Psoas muscle (tissue), 8 donors: ENCODE measurements around the gene TMEM185B. TPM values are rescaled to one million over a fixed set of nuclear protein-coding genes. Genes with fewer than 3 reads are reported as not detected.
"Not testable (repeated sequence)": the region's sequence is repeated elsewhere in the genome, so short reads cannot be mapped to it uniquely, and the experiment has no call there.

Source experiments
- ATAC-seq, 4 donors: fragments of 200-7000 bp; cut with Tn5 transposase; one replicate each; pipeline ENCODE4 v1.9.1; 2020; ENCODE audit warnings: moderate library complexity in 3 of 4, mild to moderate bottlenecking in 2 of 4
- DNase-seq, 2 donors: peaks; one replicate each; pipeline ENCODE4 v3.0.0-alpha.2; 2020
- H3K27ac ChIP-seq: fragments of 200-600 bp; one replicate; pipeline ENCODE4 v1.8.0; 2022
- H3K27me3 ChIP-seq, 3 donors: fragments of 200-600 bp in 1 of 3; one replicate each; pipeline versions ENCODE4 v1.6.1 to v1.8.0; 2013 to 2022; ENCODE audit warnings: low read length in 2 of 3, mild to moderate bottlenecking in 2 of 3, moderate library complexity in 1 of 3; ENCODE audit not compliant: insufficient read depth in 3 of 3
- H3K36me3 ChIP-seq, 2 donors: fragments of 200-600 bp in 1 of 2; one replicate each; pipeline versions ENCODE4 v1.6.1 to v1.8.0; 2013 to 2022; ENCODE audit warnings: low read depth in 1 of 2, mild to moderate bottlenecking in 1 of 2, moderate library complexity in 1 of 2; ENCODE audit not compliant: insufficient read depth in 1 of 2
- H3K4me1 ChIP-seq: fragments of 200-600 bp; one replicate; pipeline ENCODE4 v1.8.0; 2022
- H3K4me3 ChIP-seq: fragments of 200-600 bp; one replicate; pipeline ENCODE4 v1.8.0; 2022; ENCODE audit warnings: mild to moderate bottlenecking
- H3K9me3 ChIP-seq: fragments of 200-600 bp; one replicate; pipeline ENCODE4 v1.8.0; 2022
- CTCF ChIP-seq: fragments of 200-600 bp; IDR thresholded peaks from one replicate; pipeline ENCODE4 v1.8.0; 2022; ENCODE audit warnings: antibody characterized with exemption
- WGBS, 3 donors: extraction: QIAGEN DNeasy Blood & Tissue Kit; methylation state at CpG; one replicate each; pipeline versions ENCODE4 v1.1.6 to v1.1.7; 2013; 5-methylcytosine and 5-hydroxymethylcytosine counted together
- intact Hi-C, 2 donors: fragments of 100-400 bp; cut with DNase I; formaldehyde crosslinking; loops; one replicate each; pipeline versions ENCODE4 v1.11.0 to v1.14.2; 2022
- polyA plus RNA-seq, 3 donors: library from polyadenylated mRNA; stranded (reverse); fragments of 200-250 nt; gene quantifications; one replicate each; pipeline ENCODE4 v1.2.3, GENCODE V29; 2013
- total RNA-seq, 4 donors: library from RNA; stranded (reverse); fragmentation: NEBNext Ultra II Directional in 2 of 4; extraction: Animal tissue kit (Norgen Biotek cat#: 25700) in 2 of 4; gene quantifications; one replicate each; pipeline versions ENCODE4 v1.2.1 to v1.2.4, GENCODE V29; 2021 to 2023
- donor health status: healthy with polysubstance abuse.
- donor health status: DM: no; HTN: no; CAD: no; lungs with moderate emphysema.
- donor health status: Bipolar disorder and iron deficiency.
- donor health status: healthy.
- donor health status: DM: yes; HTN: yes; CAD: no.
- donor health status: DM: no; HTN: no; CAD: no.
- donor health status: DM: no; HTN: no; CAD: no.
- donor health status: DM: yes; HTN: yes; CAD: no.

The TMEM185B gene
- total and polyA plus RNA-seq, 7 donors: 10.4 to 28.1 (median 15.3) TPM

GRCh38 chr2:120236791-120237190 is 13.6 kb upstream of the TMEM185B start:
- Histone ChIP-seq H3K36me3 (no peaks in the 10 kb centered on the region), H3K4me3 (no peak overlapping the region), H3K9me3 (no peaks in the 10 kb centered on the region), H3K27me3 (peaks cover 0 to 2% (median 0%) of the 10 kb centered on the region in 3 donors), H3K4me1 (peaks cover 10% of the 10 kb centered on the region), H3K27ac (no peak overlapping the region)
- intact Hi-C loops: no loop called here
- DNase-seq (peak in 1 of 2 donors; percentile 21), ATAC-seq (no peak)
- no peak for TF ChIP-seq CTCF
- WGBS, 3 donors: 61 to 71% (median 71%) methylated on average over 5 of the region's 5 CpGs

- intact Hi-C loops: no loop called here
- H3K4me3 ChIP-seq: no peak overlapping the region
- TF ChIP-seq CTCF: no peak
- peaks cover 12% of the 10 kb centered on the region for H3K4me1 ChIP-seq
- ATAC-seq (no peak), DNase-seq (peak in 1 of 2 donors; percentile 42)
- peaks cover 0 to 2% (median 0%) of the 10 kb centered on the region in 3 donors for H3K27me3 ChIP-seq
- no peaks in the 10 kb centered on the region for H3K9me3 ChIP-seq
- H3K27ac ChIP-seq: no peak overlapping the region
- WGBS, 3 donors: 36 to 49% (median 46%) methylated on average over 10 of the region's 10 CpGs
- no peaks in the 10 kb centered on the region for H3K36me3 ChIP-seq
These were observed 13.1 kb upstream of the TMEM185B start for GRCh38 chr2:120236316-120236715.

DNA sequence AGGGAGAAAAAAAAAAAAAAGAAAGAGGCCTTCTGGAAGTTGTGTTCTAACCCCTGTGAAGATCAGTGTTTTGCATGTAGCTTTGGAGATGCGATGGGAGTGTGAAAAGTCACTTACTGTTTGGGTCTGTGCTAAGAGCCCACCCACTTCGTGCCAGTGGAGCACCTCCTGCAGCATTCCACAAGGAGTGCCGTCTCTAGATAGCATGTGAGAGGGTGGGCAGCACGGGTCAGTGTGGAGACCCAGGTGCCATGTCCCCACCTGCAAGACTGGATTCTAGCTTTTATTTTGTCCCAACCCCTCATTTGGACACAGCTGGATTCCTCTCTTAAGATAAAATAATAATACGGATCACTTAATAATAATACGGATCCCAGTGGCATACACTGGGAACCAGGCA is 12.5 kb upstream of the TMEM185B start:
- H3K4me3 ChIP-seq: no peak overlapping the region
- no peak for ATAC-seq
- intact Hi-C loops: no loop called here
- H3K9me3 ChIP-seq: no peaks in the 10 kb centered on the region
- TF ChIP-seq CTCF: no peak
- no peaks in the 10 kb centered on the region for H3K36me3 ChIP-seq
- peak in 1 of 2 donors; percentile 19 for DNase-seq
- 81 to 89% (median 82%) methylated on average over 6 of the region's 6 CpGs for WGBS, 3 donors
- H3K27me3 ChIP-seq: peaks cover 0 to 2% (median 0%) of the 10 kb centered on the region in 3 donors
- H3K4me1 ChIP-seq: peaks cover 12% of the 10 kb centered on the region
- H3K27ac ChIP-seq: no peak overlapping the region

- WGBS, 3 donors: 71 to 95% (median 95%) methylated on average over 2 of the region's 2 CpGs
- H3K27ac ChIP-seq, DNase-seq, H3K4me3 ChIP-seq, ATAC-seq, H3K36me3 ChIP-seq, H3K9me3 ChIP-seq, H3K27me3 ChIP-seq, intact Hi-C loops: not testable (repeated sequence)
- peaks cover 12% of the 10 kb centered on the region for H3K4me1 ChIP-seq
These were observed 12.0 kb upstream of the TMEM185B start for GRCh38 chr2:120235158-120235557.

- Histone ChIP-seq H3K9me3 (no peaks in the 10 kb centered on the region), H3K36me3 (no peaks in the 10 kb centered on the region), H3K4me1 (peaks cover 17% of the 10 kb centered on the region), H3K27ac (no peak overlapping the region), H3K4me3 (no peak overlapping the region), H3K27me3 (peaks cover 0 to 2% (median 0%) of the 10 kb centered on the region in 3 donors)
- intact Hi-C loops: no loop called here
- ATAC-seq (no peak), DNase-seq (peak in 1 of 2 donors; percentile 19)
- TF ChIP-seq CTCF: no peak
- 92 to 95% (median 92%) methylated on average over 5 of the region's 5 CpGs for WGBS, 3 donors
These were observed 10.1 kb upstream of the TMEM185B start for GRCh38 chr2:120233292-120233691.
